GM12873 (cell line): ENCODE results near the gene ITGA5.

Experiments used
- TF ChIP-seq, protein P1 (sequence below): IDR thresholded peaks from 2 replicates; pipeline ENCODE4 v1.5.1; 2012; ENCODE audit warnings: low read depth, mild to moderate bottlenecking, moderate library complexity, low read length, control low read depth; ENCODE audit not compliant: insufficient read depth; ENCODE audit errors: missing control alignments

Gene ITGA5

DNA sequence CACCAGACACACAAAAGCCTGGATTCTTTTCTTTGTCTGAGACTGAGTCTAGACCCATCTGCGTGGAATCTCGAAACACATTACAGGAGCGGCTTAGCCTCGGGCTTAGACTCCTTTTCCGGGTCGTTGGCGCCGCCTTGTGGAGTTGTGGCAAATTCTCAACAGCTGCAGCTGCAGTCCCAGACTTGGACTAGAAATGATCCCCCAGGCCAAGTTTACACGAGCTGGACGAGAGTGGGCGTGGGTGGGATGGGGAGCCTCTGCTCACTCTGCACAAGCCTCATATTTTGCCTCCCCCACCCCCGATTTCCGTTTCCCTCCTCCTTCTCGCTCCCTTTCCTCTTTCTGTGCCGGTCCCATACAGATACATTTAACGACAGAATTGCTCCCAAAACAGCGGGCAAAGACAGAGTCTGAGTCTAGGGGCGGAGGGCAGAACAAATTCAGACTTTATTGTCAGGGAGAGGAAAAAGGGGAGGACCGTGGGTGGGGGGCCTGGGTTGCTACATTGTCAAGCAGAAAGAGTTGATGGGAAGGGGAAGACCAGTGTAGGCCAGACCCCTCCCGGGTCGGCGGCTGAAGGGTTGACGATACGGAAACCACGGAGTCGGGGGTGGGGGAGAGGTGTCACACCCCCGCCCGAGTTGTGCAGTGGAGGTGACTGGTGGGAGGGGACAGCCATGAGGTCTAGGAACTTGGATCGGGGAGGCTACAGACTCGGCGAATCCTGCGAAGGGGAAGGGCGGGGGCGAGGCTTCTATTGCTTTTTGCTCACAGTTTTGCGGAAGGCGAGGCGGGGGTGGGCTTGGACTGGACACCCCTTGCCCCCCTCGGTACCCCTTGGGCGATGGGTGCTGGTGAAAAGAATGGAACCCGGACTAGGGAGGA lies 50.1 kb downstream of the ITGA5 start:
- TF ChIP-seq, protein P1, sequence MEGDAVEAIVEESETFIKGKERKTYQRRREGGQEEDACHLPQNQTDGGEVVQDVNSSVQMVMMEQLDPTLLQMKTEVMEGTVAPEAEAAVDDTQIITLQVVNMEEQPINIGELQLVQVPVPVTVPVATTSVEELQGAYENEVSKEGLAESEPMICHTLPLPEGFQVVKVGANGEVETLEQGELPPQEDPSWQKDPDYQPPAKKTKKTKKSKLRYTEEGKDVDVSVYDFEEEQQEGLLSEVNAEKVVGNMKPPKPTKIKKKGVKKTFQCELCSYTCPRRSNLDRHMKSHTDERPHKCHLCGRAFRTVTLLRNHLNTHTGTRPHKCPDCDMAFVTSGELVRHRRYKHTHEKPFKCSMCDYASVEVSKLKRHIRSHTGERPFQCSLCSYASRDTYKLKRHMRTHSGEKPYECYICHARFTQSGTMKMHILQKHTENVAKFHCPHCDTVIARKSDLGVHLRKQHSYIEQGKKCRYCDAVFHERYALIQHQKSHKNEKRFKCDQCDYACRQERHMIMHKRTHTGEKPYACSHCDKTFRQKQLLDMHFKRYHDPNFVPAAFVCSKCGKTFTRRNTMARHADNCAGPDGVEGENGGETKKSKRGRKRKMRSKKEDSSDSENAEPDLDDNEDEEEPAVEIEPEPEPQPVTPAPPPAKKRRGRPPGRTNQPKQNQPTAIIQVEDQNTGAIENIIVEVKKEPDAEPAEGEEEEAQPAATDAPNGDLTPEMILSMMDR: peak; percentile 97

GRCh38 chr12:54368025-54368708 lies 50.9 kb downstream of the ITGA5 start:
- TF ChIP-seq, protein P1: no peak

- TF ChIP-seq, protein P1: no peak
Measured at GRCh38 chr12:54364413-54364812, 54.7 kb downstream of the ITGA5 start, which contains the start of gene GPR84. TSS of gene GPR84 (minus strand) at chr12:54364486. CDS start at chr12:54363851, 635 bp downstream.

DNA sequence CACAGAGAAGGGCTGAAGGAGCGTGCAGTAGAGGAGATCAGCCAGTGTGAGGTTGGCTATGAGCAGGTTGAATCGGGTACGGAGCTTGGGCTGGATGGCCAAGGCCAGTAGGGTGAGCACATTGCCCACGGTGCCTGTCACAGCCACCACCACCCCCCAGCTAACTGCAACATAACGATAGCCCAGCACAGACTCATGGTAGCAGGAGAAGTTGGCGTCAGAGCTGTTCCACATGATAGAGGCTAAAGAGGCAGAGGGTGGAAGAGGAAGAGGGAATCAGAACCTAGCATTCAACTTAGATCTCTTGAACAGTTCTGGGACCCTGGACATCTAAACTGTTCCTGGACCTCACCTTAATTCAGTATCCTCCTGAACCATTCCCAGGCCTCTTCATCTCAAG lies 55.4 kb downstream of the ITGA5 start:
- TF ChIP-seq, protein P1: no peak

- TF ChIP-seq, protein P1: no peak
Measured at GRCh38 chr12:54363047-54363446, 56.0 kb downstream of the ITGA5 start.

- TF ChIP-seq, protein P1: peak; percentile 90
Measured at GRCh38 chr12:54360717-54361456, 58.2 kb downstream of the ITGA5 start.
